DOHH2 (cell line): ENCODE measurements around the gene HK1.

Experiments used
- H3F3A ChIP-seq: fragments of 200-600 bp; sonication (generic), shearing (Covaris generic); 2 replicates; pipeline ENCODE4 v1.6.0; 2016; ENCODE audit warnings: antibody characterized with exemption, mild to moderate bottlenecking; ENCODE audit not compliant: control insufficient read depth, insufficient read depth
- H3K27ac ChIP-seq: fragments of 200-600 bp; sonication (generic); 2 replicates; pipeline ENCODE4 v1.5.1; 2014; ENCODE audit warnings: low read depth, mild to moderate bottlenecking, low read length, moderate library complexity
- H3K27me3 ChIP-seq: fragments of 200-600 bp; sonication (generic); 2 replicates; pipeline ENCODE4 v1.6.1; 2014; ENCODE audit warnings: mild to moderate bottlenecking, low read length, mixed read lengths; ENCODE audit not compliant: control insufficient read depth
- H3K36me3 ChIP-seq: fragments of 200-600 bp; sonication (generic); 2 replicates; pipeline ENCODE4 v1.6.1; 2014; ENCODE audit warnings: mild to moderate bottlenecking, low read length, moderate library complexity, mixed read lengths; ENCODE audit not compliant: control insufficient read depth
- H3K4me1 ChIP-seq: fragments of 200-600 bp; sonication (generic); 2 replicates; pipeline ENCODE4 v1.6.1; 2014; ENCODE audit warnings: mild to moderate bottlenecking, low read length, mixed read lengths; ENCODE audit not compliant: control insufficient read depth
- H3K4me2 ChIP-seq: fragments of 200-600 bp; sonication (generic); 2 replicates; pipeline ENCODE4 v1.6.0; 2014; ENCODE audit warnings: mild to moderate bottlenecking, low read length, moderate library complexity
- H3K4me3 ChIP-seq: fragments of 200-600 bp; sonication (generic); 2 replicates; pipeline ENCODE4 v1.5.1; 2014; ENCODE audit warnings: mild to moderate bottlenecking, low read length, mixed read lengths
- H3K79me2 ChIP-seq: fragments of 200-600 bp; sonication (generic); 2 replicates; pipeline ENCODE4 v1.6.1; 2014; ENCODE audit warnings: mild to moderate bottlenecking, low read length, mixed read lengths; ENCODE audit not compliant: control insufficient read depth
- H3K9me2 ChIP-seq: fragments of 200-600 bp; sonication (generic); replicated peaks from 2 replicates; pipeline ENCODE4 v1.6.1; 2014; ENCODE audit warnings: mild to moderate bottlenecking, low read length, mixed read lengths; ENCODE audit not compliant: control insufficient read depth
- H3K9me3 ChIP-seq: fragments of 200-600 bp; sonication (generic); 2 replicates; pipeline ENCODE4 v1.6.1; 2014; ENCODE audit warnings: antibody characterized with exemption, low read length, mixed read lengths; ENCODE audit not compliant: control insufficient read depth, insufficient read depth
- H4K20me1 ChIP-seq: fragments of 200-600 bp; sonication (generic); 2 replicates; pipeline ENCODE4 v1.6.0; 2014; ENCODE audit warnings: low read depth, mild to moderate bottlenecking, antibody characterized with exemption, low read length, moderate library complexity; ENCODE audit not compliant: control insufficient read depth, insufficient read depth
- EZH2phosphoT487 ChIP-seq: fragments of 200-600 bp; sonication (generic); IDR thresholded peaks from 2 replicates; pipeline ENCODE4 v1.6.1; 2017; ENCODE audit warnings: borderline replicate concordance, mild to moderate bottlenecking, antibody characterized with exemption, low read length, moderate library complexity, mixed read lengths
- TF ChIP-seq, protein P1 (sequence below): fragments of 200-600 bp; sonication (generic); IDR thresholded peaks from one replicate; pipeline ENCODE4 v1.5.1; 2014; ENCODE audit warnings: antibody characterized with exemption, mild to moderate bottlenecking, low read depth, low read length; ENCODE audit not compliant: poor library complexity, severe bottlenecking

HK1 gene

GRCh38 chr10:69404786-69405185 lies 126.5 kb downstream of the HK1 start:
- H3K4me2 ChIP-seq, result no peak overlapping the region

GRCh38 chr10:69405221-69405620 lies 126.9 kb downstream of the HK1 start:
- H3K9me2 ChIP-seq, result no peaks in the 10 kb centered on the region
- H3K79me2 ChIP-seq, result no peaks in the 10 kb centered on the region
- no peaks in the 10 kb centered on the region for H3F3A ChIP-seq
- H3K27ac ChIP-seq, result no peak overlapping the region
- H3K4me1 ChIP-seq, result peaks cover 21% of the 10 kb centered on the region
- H3K4me2 ChIP-seq, result no peak overlapping the region
- no peaks in the 10 kb centered on the region for H3K27me3 ChIP-seq
- no peak overlapping the region for H3K4me3 ChIP-seq
- H4K20me1 ChIP-seq, result no peaks in the 10 kb centered on the region
- H3K9me3 ChIP-seq, result no peaks in the 10 kb centered on the region
- TF ChIP-seq EZH2phosphoT487, result no peak
- TF ChIP-seq, protein P1, sequence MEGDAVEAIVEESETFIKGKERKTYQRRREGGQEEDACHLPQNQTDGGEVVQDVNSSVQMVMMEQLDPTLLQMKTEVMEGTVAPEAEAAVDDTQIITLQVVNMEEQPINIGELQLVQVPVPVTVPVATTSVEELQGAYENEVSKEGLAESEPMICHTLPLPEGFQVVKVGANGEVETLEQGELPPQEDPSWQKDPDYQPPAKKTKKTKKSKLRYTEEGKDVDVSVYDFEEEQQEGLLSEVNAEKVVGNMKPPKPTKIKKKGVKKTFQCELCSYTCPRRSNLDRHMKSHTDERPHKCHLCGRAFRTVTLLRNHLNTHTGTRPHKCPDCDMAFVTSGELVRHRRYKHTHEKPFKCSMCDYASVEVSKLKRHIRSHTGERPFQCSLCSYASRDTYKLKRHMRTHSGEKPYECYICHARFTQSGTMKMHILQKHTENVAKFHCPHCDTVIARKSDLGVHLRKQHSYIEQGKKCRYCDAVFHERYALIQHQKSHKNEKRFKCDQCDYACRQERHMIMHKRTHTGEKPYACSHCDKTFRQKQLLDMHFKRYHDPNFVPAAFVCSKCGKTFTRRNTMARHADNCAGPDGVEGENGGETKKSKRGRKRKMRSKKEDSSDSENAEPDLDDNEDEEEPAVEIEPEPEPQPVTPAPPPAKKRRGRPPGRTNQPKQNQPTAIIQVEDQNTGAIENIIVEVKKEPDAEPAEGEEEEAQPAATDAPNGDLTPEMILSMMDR, result no peak
- peaks cover 14% of the 10 kb centered on the region; the same call in 1 of the 2 replicates for H3K36me3 ChIP-seq

More at GRCh38 chr10:69404786-69405185, 126.5 kb downstream of the HK1 start:
- peaks cover 17% of the 10 kb centered on the region for H3K4me1 ChIP-seq
- H3K79me2 ChIP-seq, result no peaks in the 10 kb centered on the region
- H3K27me3 ChIP-seq, result no peaks in the 10 kb centered on the region
- no peaks in the 10 kb centered on the region for H4K20me1 ChIP-seq
- no peaks in the 10 kb centered on the region for H3K9me3 ChIP-seq
- H3K4me3 ChIP-seq, result no peak overlapping the region
- no peaks in the 10 kb centered on the region for H3F3A ChIP-seq
- no peak overlapping the region for H3K27ac ChIP-seq
- H3K9me2 ChIP-seq, result no peaks in the 10 kb centered on the region
- TF ChIP-seq, protein P1, result no peak
- no peak for TF ChIP-seq EZH2phosphoT487
- H3K36me3 ChIP-seq, result peaks cover 17% of the 10 kb centered on the region; the same call in 1 of the 2 replicates

DNA sequence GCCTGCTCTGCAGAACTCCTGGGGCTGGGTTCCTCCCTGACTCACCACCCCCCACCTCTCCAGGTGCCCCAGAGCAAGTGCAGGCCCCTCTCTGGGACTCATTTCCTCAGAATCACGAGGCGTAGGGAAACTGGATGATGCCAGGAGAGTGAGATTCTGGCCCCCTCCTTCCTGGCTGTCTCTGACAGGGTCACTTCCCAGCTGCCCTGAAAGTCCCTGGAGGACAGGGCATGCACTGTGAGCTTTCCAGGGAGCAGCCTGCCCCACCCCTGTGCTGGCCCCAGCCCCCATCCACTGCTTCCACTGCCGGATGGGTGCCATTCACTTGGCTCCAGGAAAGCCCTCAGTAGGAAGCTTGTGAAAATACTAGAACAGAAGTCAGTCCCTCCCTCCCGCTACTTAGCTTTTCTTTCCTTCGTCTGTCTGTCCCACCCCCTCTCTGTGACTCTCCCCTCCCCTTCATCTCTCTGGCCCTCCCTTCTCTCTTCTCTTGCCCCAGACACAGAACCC lies 128.1 kb downstream of the HK1 start:
- H3K27ac ChIP-seq, result no peak overlapping the region
- H3K4me3 ChIP-seq, result no peak overlapping the region

More for the DNA sequence above, 128.1 kb downstream of the HK1 start:
- peaks cover 22% of the 10 kb centered on the region for H3K4me1 ChIP-seq
- peaks cover 3% of the 10 kb centered on the region; the same call in 1 of the 2 replicates for H3K36me3 ChIP-seq
- no peaks in the 10 kb centered on the region for H3F3A ChIP-seq
- H3K79me2 ChIP-seq, result no peaks in the 10 kb centered on the region
- no peaks in the 10 kb centered on the region for H4K20me1 ChIP-seq
- no peaks in the 10 kb centered on the region for H3K9me3 ChIP-seq
- no peaks in the 10 kb centered on the region for H3K9me2 ChIP-seq
- TF ChIP-seq EZH2phosphoT487, result no peak
- TF ChIP-seq, protein P1, result no peak
- no peaks in the 10 kb centered on the region for H3K27me3 ChIP-seq
- H3K4me2 ChIP-seq, result no peak overlapping the region
